BE2C (cell line): ENCODE results near the gene PRKCB.

Source experiments
- DNase-seq: peaks from one replicate; pipeline ENCODE4 v3.0.0-alpha.2; 2020
- H3K27me3 ChIP-seq: fragments of 250-450 bp; sonication (Bioruptor Pico); 2 replicates; pipeline ENCODE4 v1.5.1; 2020; ENCODE audit warnings: mild to moderate bottlenecking
- H3K36me3 ChIP-seq: fragments of 250-450 bp; sonication (Bioruptor Pico); 2 replicates; pipeline ENCODE4 v1.5.1; 2020; ENCODE audit warnings: mild to moderate bottlenecking
- H3K4me1 ChIP-seq: fragments of 250-450 bp; sonication (Bioruptor Pico); 2 replicates; pipeline ENCODE4 v1.5.1; 2020
- H3K4me3 ChIP-seq: 2 replicates; pipeline ENCODE4 v1.5.1; 2011; ENCODE audit warnings: low read depth, low read length
- H3K9me3 ChIP-seq: fragments of 250-450 bp; sonication (Bioruptor Pico); 2 replicates; pipeline ENCODE4 v1.5.1; 2020
- TF ChIP-seq, protein P1 (sequence below): IDR thresholded peaks from 2 replicates; pipeline ENCODE4 v1.5.1; 2012; ENCODE audit warnings: mild to moderate bottlenecking, low read depth, low read length

Gene PRKCB

DNA sequence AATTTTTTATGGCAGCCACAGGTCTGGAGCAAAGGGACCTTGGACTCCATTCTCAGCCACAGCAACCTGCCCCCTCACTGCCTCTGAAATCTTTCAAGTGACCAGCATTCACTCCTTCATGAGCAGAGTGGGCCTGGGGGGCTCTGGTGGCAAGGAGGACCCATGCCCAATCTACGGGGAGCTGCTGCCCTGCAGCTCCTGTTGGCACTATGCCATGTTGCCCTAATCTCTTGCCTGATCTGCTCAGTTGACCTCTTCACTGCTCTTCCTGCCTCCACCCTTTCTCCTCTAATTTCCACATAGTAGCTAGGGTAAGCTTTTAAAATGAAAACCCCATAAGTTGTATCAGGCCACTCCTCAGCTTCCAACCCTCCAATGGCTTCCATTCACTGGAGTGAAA is 2.9 kb upstream of the PRKCB start:
- Histone ChIP-seq H3K36me3 (no peaks in the 10 kb centered on the region), H3K4me3 (no peak overlapping the region), H3K27me3 (peaks cover 37% of the 10 kb centered on the region), H3K9me3 (no peaks in the 10 kb centered on the region), H3K4me1 (no peaks in the 10 kb centered on the region)
- no peak for DNase-seq
- TF ChIP-seq, protein P1, sequence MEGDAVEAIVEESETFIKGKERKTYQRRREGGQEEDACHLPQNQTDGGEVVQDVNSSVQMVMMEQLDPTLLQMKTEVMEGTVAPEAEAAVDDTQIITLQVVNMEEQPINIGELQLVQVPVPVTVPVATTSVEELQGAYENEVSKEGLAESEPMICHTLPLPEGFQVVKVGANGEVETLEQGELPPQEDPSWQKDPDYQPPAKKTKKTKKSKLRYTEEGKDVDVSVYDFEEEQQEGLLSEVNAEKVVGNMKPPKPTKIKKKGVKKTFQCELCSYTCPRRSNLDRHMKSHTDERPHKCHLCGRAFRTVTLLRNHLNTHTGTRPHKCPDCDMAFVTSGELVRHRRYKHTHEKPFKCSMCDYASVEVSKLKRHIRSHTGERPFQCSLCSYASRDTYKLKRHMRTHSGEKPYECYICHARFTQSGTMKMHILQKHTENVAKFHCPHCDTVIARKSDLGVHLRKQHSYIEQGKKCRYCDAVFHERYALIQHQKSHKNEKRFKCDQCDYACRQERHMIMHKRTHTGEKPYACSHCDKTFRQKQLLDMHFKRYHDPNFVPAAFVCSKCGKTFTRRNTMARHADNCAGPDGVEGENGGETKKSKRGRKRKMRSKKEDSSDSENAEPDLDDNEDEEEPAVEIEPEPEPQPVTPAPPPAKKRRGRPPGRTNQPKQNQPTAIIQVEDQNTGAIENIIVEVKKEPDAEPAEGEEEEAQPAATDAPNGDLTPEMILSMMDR, result no peak

DNA sequence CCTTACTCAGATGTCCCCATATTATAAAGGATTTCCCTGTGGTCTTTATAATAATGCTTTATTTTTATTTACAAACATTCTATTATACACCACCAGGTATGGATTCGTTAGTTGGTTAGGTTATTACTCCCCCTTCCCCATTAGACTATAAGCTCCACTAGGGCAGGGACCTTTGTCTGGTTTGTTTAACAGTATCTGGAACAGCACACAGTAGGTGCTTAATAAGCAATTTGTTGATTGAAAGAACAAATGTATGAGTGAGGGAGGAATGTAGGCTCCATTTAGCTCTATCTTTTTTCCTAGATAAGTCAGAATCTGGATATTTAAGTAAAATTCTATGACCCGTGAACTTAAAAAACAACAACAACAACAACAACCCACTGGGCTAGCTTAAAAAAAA is 2.3 kb upstream of the PRKCB start:
- DNase-seq, result no peak

DNA sequence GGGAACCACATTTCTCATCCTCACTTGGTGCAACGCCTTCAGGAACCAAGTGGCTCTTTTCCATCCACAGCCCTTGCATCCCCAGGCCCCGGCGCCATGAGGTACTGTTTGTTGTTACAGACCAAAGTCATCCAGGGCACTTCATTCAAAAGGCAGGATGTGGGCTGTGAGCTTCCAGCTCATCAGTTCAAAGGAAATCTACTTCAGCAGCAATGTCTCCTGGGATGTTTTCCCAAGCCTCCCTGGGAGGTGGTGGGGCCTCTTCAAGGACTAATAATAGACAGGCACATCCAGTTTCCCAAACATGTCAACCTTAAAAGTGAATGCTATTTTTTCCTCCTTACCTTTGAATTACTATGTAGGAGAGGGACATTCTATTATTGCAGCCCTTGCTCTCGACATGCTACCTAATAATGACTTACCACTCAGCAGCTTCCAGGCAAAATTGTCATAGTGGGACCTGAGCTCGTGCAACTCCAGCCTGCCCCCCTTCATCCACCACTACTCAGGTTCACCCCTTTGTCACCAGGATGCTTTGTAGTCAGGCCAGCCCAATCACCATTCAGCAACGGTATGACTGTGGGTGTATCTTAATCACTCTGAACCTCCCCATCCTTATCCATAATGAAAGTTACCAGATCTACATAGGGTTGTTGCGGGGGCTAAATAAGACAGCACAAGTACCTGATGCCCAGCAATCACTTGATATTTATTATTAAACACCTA is 1.7 kb upstream of the PRKCB start:
- Histone ChIP-seq H3K27me3 (peaks cover 41% of the 10 kb centered on the region), H3K4me1 (no peaks in the 10 kb centered on the region), H3K4me3 (no peak overlapping the region), H3K9me3 (no peaks in the 10 kb centered on the region), H3K36me3 (no peaks in the 10 kb centered on the region)
- no peak for DNase-seq
- TF ChIP-seq, protein P1, result no peak

More for the DNA sequence above, 2.3 kb upstream of the PRKCB start:
- Histone ChIP-seq H3K4me3 (no peak overlapping the region), H3K36me3 (no peaks in the 10 kb centered on the region), H3K9me3 (no peaks in the 10 kb centered on the region), H3K4me1 (no peaks in the 10 kb centered on the region), H3K27me3 (peaks cover 41% of the 10 kb centered on the region)
- TF ChIP-seq, protein P1, result no peak

DNA sequence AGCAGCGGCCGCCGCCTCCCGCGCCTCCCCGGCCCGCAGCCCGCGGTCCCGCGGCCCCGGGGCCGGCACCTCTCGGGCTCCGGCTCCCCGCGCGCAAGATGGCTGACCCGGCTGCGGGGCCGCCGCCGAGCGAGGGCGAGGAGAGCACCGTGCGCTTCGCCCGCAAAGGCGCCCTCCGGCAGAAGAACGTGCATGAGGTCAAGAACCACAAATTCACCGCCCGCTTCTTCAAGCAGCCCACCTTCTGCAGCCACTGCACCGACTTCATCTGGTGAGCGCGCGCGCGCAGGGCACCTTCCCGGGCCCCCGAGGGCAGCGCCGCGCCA is 258 bp downstream of the PRKCB start:
- no peak for DNase-seq
- Histone ChIP-seq H3K4me3 (no peak overlapping the region), H3K36me3 (no peaks in the 10 kb centered on the region), H3K9me3 (no peaks in the 10 kb centered on the region), H3K27me3 (peaks cover 41% of the 10 kb centered on the region), H3K4me1 (no peaks in the 10 kb centered on the region)
- TF ChIP-seq, protein P1, result no peak

DNA sequence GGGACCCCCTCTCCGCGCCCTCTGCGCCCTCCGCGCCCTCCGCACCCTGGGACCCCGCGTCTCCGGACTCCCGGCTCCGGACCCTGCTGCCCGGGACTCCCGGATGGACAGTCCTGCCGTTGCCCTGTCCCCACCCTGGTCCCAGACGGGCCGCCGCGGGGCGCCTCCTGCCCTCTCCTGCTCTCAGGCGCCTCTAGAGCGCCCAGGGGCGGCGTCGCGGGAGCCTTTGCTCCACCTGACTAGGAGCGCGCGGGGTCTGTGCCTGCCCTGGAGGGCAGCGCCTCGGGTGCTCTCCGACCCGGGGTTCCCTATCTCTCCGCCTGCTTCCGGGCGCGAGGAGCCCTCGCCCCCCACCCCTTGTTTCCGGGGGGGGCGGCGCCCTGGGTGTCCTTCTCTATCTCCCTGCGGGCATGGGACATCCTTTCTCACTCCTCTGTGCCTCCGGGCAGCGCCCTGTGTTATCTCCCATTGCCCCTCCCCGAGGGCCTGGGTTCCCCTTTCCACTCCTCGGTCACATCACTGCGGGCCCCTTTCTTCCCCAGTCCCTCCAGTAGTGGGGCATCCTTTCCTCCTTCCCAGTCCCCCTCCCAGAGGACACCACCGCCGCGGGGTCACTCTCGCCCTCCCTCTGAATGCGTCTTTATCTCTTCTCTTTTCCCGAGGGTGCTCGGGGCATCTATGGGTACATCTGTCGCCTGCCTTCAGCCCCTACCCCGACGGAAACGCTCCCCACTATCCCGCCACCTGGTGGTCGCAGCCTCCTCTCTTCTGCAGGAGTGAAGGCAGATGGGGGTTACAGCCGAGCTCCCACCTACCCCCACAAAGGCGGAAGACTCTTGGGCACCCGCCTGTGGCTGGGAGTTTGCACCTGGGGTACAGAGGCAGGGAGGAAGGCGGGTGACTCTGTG is 875 bp downstream of the PRKCB start:
- peaks cover 41% of the 10 kb centered on the region for H3K27me3 ChIP-seq

More for the DNA sequence above, 875 bp downstream of the PRKCB start:
- Histone ChIP-seq H3K36me3 (no peaks in the 10 kb centered on the region), H3K4me1 (no peaks in the 10 kb centered on the region), H3K9me3 (no peaks in the 10 kb centered on the region), H3K4me3 (no peak overlapping the region)
- DNase-seq, result peak; percentile 9
- TF ChIP-seq, protein P1, result no peak
